Measurements from ENCODE around the gene IL17RA. TPM values are rescaled to one million over a fixed set of nuclear protein-coding genes. Genes with fewer than 3 reads are reported as not detected.

Gene IL17RA
- total RNA-seq, 1 experiment from 2014 or later, result 11.7 TPM

GRCh38 chr22:17107547-17107810 lies 22.7 kb downstream of the IL17RA start:
- H3K27me3 ChIP-seq (ENCODE audit: control insufficient read depth, insufficient read depth, low read length), result no peaks in the 10 kb centered on the region
- DNase-seq (ENCODE audit: low read depth, low spot score), result no peak
- intact Hi-C loops (cut with micrococcal nuclease; ENCODE audit: unreplicated experiment) (no loop called here), in situ Hi-C loops (cut with HindIII; ENCODE audit: low pct_unique_long_range_greater_than_20kb, low sequenced_read_pairs) (no loop called here)
- BruUV-seq (replicated peaks), result no TSS peak
- no peak overlapping the region for H3K27ac ChIP-seq (ENCODE audit: low read length)
- no peaks in the 10 kb centered on the region for H3K36me3 ChIP-seq (ENCODE audit: control insufficient read depth, insufficient read depth, low read length)
- no peak for TF ChIP-seq TCF7L2 (IDR thresholded peaks at IDR 0.05; ENCODE audit: low read depth, low read length)
- no peak for TF ChIP-seq SIN3A (IDR thresholded peaks at IDR 0.05; ENCODE audit: borderline replicate concordance, insufficient read depth, low read depth, low read length)
- TF ChIP-seq CTCF (IDR thresholded peaks at IDR 0.05), result no peak
- no peak for TF ChIP-seq POLR2AphosphoS5 (IDR thresholded peaks at IDR 0.05; ENCODE audit: low read depth, low read length)
- TF ChIP-seq REST (IDR thresholded peaks at IDR 0.05; ENCODE audit: insufficient read depth in 1 of 2, low read depth in 2 of 2, low read length in 1 of 2), result no peak
- H3K4me1 ChIP-seq (ENCODE audit: control insufficient read depth, insufficient read depth, low read length), result no peaks in the 10 kb centered on the region
- ChIA-PET CTCF (no interaction called here), POLR2A (no interaction called here)
- H3K4me3 ChIP-seq (ENCODE audit: low read depth in 2 of 2, low read length in 2 of 2), result no peak overlapping the region
- no peak for ATAC-seq
- no peaks in the 10 kb centered on the region for H3K9me3 ChIP-seq (ENCODE audit: control insufficient read depth, insufficient read depth, low read depth, low read length)

GRCh38 chr22:17108256-17109112 lies 23.7 kb downstream of the IL17RA start:
- TF ChIP-seq REST (IDR thresholded peaks at IDR 0.05; ENCODE audit: insufficient read depth in 1 of 2, low read depth in 2 of 2, low read length in 1 of 2) (no peak), TCF7L2 (IDR thresholded peaks at IDR 0.05; ENCODE audit: low read depth, low read length) (no peak), CTCF (IDR thresholded peaks at IDR 0.05) (no peak), POLR2AphosphoS5 (IDR thresholded peaks at IDR 0.05; ENCODE audit: low read depth, low read length) (no peak), SIN3A (IDR thresholded peaks at IDR 0.05; ENCODE audit: borderline replicate concordance, insufficient read depth, low read depth, low read length) (no peak)
- no TSS peak for BruUV-seq (replicated peaks)
- Histone ChIP-seq H3K27me3 (ENCODE audit: control insufficient read depth, insufficient read depth, low read length) (no peaks in the 10 kb centered on the region), H3K4me3 (ENCODE audit: low read depth in 2 of 2, low read length in 2 of 2) (no peak overlapping the region), H3K36me3 (ENCODE audit: control insufficient read depth, insufficient read depth, low read length) (no peaks in the 10 kb centered on the region), H3K4me1 (ENCODE audit: control insufficient read depth, insufficient read depth, low read length) (no peaks in the 10 kb centered on the region), H3K27ac (ENCODE audit: low read length) (no peak overlapping the region), H3K9me3 (ENCODE audit: control insufficient read depth, insufficient read depth, low read depth, low read length) (no peaks in the 10 kb centered on the region)
- ChIA-PET CTCF (no interaction called here), POLR2A (no interaction called here)
- intact Hi-C loops (cut with micrococcal nuclease; ENCODE audit: unreplicated experiment) (no loop called here), in situ Hi-C loops (cut with HindIII; ENCODE audit: low pct_unique_long_range_greater_than_20kb, low sequenced_read_pairs) (no loop called here)
- ATAC-seq (no peak), DNase-seq (ENCODE audit: low read depth, low spot score) (no peak)

Data from Panc1 (cell line).